Fibroblast of mammary gland (primary cell): ENCODE measurements around the gene TMOD4.
A peak's percentile ranks its signal among the peaks of the same experiment; 100 is the strongest.
"Not testable (repeated sequence)": the region's sequence is repeated elsewhere in the genome, so short reads cannot be mapped to it uniquely, and the experiment has no call there.

Source experiments
- DNase-seq: peaks from one replicate; pipeline ENCODE4 v3.0.0-alpha.2; 2010; ENCODE audit warnings: low read depth
- H3K4me3 ChIP-seq: 2 replicates; pipeline ENCODE4 v1.5.1; 2011; ENCODE audit warnings: low read depth, mild to moderate bottlenecking, low read length, moderate library complexity; ENCODE audit not compliant: control insufficient read depth
- CTCF ChIP-seq: conservative IDR thresholded peaks from 2 replicates; pipeline ENCODE4 v1.5.1; 2011; ENCODE audit warnings: low read depth, low read length, inconsistent platforms; ENCODE audit not compliant: control insufficient read depth, insufficient read depth

The TMOD4 gene

DNA sequence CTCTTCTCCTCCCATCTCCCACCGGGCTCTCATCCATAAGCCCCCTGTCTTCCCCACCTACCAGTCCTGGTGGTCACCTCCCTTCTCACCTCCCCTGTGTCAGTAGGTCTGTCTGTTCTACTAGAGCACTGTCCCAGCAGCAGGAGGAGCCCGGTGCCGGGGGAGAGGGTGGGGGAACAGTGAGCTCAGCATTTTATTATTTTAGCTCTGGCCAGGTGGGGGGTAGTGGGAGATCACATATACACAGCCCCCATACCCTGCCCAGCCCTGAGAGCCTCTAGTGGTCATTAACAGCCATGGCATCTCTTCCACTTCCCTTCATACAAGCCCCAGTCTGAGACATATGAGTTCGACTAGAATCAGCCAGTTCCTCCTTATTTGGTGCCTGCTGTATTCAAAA, at the start of gene TMOD4:
TSS of gene TMOD4 (minus strand) at position 119 of the 400 bp plus-strand sequence. CDS start 1,106 bp downstream, outside the sequence.
- TF ChIP-seq CTCF: peak; percentile 55
- H3K4me3 ChIP-seq: no peak within 1 kb of the TSS
- DNase-seq: peak; percentile 31

GRCh38 chr1:151222130-151222529, 46.3 kb upstream of the TMOD4 start:
- no peak overlapping the region for H3K4me3 ChIP-seq
- DNase-seq: peak; percentile 33
- TF ChIP-seq CTCF: no peak

DNA sequence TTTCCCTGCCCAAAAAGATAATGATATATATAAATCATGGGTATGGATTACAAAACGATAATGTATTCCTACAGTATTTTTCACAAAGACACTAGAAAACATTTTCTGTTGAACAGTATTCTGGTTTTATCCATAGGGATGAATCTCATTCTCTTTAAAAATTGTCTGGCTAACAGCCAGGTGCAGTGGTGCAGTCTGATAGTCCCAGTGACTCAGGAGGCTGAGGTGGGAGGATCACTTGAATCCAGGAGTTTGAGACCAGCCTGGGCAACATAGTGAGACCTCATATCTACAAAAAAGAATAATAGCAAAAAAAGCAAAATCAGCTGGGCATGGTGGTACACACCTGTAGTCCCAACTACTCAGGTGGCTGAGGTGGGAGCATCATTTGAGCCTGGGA, 45.8 kb upstream of the TMOD4 start:
- peak; percentile 23 for DNase-seq
- H3K4me3 ChIP-seq: no peak overlapping the region
- no peak for TF ChIP-seq CTCF

DNA sequence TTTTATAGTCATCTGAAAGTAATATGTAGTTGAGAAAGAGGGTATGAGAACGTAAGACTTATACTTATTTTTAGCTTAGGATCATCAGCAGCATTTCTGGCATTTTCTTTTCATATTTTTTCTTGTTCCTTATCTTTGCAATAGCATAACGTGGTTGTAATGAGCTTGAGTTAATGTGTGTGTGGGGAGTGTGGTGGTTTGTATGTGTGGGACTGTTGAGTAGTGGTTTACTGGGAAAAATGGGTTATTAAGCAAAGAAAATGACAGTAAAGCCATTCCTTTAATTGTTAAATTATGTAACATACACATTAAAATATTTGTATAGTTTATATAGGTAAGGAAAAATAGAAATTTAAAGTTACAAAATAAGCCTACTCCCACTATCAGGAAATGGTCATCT, 37.8 kb upstream of the TMOD4 start:
- H3K4me3 ChIP-seq: no peak overlapping the region
- no peak for TF ChIP-seq CTCF
- no peak for DNase-seq

GRCh38 chr1:151211972-151212705, 36.4 kb upstream of the TMOD4 start:
- no peak overlapping the region for H3K4me3 ChIP-seq
- TF ChIP-seq CTCF: no peak
- no peak for DNase-seq

DNA sequence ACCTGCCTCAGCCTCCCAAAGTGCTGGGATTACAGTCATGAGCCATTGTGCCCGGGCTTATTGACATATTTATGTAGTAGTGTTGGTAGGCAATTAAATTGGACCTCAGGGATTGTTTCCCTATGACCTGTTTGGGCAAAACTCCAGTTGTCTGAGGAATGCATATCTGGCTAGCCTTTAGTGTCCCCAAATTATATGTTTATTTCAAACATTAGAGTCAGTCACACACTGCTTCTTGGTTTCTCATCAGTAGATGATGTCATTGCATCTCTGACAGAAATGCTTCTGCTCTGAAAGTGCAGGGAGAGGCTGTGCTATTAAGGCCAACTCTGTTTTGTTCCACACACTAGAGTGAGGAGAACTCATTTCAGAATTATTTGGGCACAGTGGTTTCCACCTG, 35.0 kb upstream of the TMOD4 start:
- H3K4me3 ChIP-seq: no peak overlapping the region
- TF ChIP-seq CTCF: no peak

GRCh38 chr1:151205381-151205965, 29.7 kb upstream of the TMOD4 start:
- DNase-seq, H3K4me3 ChIP-seq: not testable (repeated sequence)

More for the DNA sequence above, 35.0 kb upstream of the TMOD4 start:
- peak; percentile 42 for DNase-seq
